Stimulated activated CD8-positive, alpha-beta memory T cell treated with anti-CD3 and anti-CD28 coated beads, Interleukin-2, amount 100 ng/mL, for 1 hour (primary cell): Measurements from ENCODE around the gene FARP1.

Experiments used
- DNase-seq, 2 donors: peaks; one replicate each; pipeline ENCODE4 v3.0.0-alpha.2; 2020; ENCODE audit warnings: low read depth in 2 of 2

The FARP1 gene

GRCh38 chr13:98142380-98143156 is at the start of gene FARP1:
TSS of gene FARP1 (plus strand) at chr13:98143094. CDS start at chr13:98213243, 70,149 bp downstream.
- DNase-seq, result no peak

- DNase-seq, result no peak
Measured at GRCh38 chr13:98094678-98095266, 48.1 kb upstream of the FARP1 start.

DNA sequence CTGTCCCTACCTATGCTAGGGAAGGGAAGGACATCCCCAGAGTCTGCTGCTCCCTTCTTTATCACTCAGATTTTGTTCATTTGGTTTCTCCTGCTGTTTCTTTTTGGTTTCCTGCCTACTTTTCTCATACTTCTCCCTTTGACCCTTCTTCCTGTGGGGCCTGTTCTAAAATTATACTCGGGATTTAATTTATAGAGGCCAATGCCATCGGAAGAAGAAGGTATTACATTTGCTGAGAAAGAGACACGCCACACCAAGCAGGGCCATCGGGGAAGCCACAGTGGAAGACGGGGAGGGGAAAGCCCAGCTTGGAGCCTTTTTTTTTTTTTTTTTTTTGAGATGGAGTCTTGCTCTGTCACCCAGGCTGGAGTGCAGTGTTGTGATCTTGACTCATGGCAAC is 46.8 kb upstream of the FARP1 start:
- no peak for DNase-seq

GRCh38 chr13:98097749-98098148 is 45.1 kb upstream of the FARP1 start:
- DNase-seq, result no peak

- no peak for DNase-seq
Measured at GRCh38 chr13:98098516-98098915, 44.4 kb upstream of the FARP1 start.

DNA sequence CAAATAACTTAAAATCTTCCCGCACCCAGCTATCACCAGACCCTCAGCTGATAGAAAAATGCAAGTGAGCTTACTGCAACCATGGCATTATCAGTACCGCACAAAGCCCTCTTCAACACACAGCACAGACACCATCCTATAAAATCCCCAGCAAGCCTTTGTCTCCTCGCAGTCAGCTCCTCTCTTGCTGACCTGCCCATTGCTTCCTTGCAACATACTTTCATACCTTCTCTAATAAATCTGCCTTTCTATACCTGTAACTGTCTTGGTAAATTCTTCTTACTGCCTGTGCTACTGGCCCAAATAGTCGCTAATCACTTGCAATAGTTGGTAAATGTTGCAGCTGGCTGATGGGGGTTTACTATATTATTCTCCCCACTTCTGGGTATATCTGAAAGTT is 43.3 kb upstream of the FARP1 start:
- DNase-seq, result no peak

- DNase-seq, result no peak
Measured at GRCh38 chr13:98100481-98100880, 42.4 kb upstream of the FARP1 start.

- DNase-seq, result no peak
Measured at GRCh38 chr13:98103531-98103930, 39.4 kb upstream of the FARP1 start.

DNA sequence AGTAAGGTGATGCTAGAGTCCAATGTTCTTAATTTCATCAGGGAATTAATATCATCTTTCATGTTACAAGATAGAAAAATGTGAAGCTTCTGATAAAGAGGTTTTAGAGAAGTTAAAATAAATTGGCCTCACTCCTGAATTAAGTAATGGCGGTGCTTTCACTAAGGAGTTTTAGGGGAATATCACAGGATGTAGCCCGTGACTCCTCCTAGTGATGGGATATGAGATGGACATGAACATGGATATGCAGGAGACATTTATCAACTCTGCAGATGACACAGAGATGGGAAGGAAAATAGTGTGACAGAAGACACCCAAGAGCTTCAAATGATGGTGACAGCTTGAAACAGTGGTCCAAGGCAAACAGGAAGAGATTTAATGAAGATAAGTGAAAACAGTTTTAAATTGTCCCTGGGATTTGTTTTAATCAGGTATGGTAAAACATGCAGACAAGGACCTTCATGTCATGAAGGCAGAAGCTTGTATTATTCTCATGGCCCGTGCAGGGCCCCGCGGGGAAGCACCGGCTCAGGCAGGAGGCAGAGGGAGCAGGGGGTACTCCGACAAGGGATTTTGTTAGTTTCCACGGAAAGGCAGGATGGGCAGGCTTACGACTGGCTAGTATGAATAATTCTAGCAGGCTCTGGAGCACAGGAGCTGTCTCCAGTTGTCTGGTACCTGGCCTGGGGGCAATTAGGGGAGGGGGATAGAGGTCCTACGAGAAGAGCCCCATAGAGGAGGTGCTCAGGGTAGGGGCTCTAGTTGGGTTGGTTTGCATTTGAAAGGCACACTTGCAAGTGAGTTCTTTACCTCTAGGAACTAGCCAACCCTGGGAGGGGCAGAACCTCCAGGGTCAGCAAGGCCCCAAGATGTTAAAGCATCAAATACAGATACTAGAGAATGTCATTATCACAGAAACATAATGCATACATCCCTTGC is 38.7 kb upstream of the FARP1 start:
- no peak for DNase-seq

GRCh38 chr13:98105929-98106336 is 37.0 kb upstream of the FARP1 start:
- DNase-seq, result no peak

DNA sequence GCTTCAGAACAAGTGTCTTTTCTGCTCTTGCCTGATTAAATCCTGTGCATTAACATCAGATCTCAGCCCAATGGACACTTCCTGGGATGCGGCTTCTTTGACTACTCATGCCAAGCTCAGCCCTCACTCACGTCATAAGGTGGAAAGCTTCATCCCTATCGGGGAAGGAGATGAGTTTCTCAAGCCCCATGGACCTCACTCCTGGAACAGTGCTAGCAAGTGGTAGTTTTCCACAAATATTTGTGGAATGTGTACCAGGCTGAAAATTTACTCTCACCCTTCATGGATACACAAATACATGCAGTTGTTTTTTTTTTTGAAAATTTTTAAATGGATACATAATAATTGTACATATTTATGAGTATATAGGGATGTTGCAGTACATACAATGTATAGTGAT is 34.6 kb upstream of the FARP1 start:
- no peak for DNase-seq

DNA sequence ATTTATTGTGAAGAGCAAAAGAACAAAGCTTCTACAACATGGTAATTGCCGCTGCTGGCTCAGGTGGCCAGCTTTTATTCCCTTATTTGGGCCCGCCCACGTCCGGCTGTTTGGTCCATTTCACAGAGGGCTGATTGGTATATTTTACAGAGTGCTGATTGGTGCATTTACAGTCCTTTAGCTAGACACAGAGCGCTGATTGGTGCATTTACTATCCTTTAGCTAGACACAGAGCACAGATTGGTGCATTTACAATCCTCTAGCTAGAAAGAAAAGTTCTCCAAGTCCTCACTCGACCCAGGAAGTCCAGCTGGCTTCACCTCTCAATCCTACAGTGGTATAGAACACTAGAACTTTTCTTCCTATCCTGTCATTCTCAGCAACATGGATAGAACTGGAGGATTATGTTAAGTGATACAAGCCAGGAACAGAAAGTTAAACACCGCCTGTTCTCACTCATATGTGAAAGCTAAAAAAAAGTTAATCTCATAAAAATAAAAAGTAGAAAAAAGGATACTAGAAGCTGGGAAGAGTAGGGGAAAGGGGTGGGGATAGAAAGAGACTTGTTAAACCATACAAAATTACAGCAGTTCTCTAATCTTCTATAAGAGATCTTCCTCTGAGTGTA is 33.6 kb upstream of the FARP1 start:
- no peak for DNase-seq

GRCh38 chr13:98110749-98111148 is 32.1 kb upstream of the FARP1 start:
- no peak for DNase-seq

- no peak for DNase-seq
Measured at GRCh38 chr13:98111168-98112098, 31.5 kb upstream of the FARP1 start.

DNA sequence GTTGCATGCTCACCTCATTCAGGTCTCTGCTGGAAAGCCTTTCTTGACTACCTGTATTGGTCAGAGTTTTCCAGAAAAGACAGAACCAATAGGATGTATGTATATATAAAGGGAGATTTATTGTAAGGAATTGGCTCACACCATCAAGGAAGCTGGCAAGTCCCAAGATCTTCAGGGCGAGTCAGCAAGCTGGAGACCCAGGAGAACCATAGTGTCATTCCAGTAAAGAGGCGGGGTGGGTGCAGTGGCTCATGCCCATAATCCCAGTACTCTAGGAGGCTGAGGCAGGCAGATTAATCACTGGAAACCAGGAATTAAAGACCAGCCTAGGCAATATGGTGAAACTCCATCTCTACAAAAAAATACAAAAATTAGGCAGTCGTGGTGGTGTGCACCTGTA is 30.4 kb upstream of the FARP1 start:
- no peak for DNase-seq

DNA sequence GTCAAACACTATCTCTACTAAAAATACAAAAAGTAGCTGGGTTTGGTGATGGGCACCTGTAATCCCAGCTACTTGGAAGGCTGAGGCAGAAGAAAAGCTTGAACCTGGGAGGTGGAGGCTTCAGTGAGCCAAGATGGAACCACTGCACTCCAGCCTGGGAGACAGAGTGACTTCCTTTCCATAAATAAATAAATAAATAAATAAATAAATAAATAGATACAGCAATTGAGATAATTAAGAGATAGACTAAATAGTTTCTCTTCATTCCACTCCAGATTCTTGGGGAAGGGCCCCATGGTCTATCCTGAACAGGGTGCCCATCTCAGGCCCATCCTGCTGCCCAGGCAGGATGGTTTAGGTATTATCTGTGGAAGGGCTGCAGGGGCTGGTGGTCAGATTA is 24.0 kb upstream of the FARP1 start:
- DNase-seq, result no peak

DNA sequence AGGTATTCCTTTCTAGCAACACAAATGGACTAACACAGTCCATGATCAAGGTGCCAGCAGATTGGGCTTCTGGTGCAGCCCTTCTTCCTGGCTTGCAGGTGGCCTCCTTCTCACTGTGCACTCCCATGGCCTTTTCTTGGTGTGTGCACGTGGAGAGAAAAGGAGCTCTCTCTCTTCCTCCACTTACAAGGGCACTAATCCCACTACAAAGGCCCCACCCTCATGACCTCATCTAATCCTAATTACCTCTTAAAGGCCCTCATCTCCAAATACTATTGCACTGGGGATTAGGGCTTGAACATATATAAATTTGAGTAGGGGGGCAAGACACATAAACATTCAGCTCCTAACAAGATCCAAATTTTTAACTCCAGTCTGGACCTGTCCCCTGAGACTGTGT is 19.7 kb upstream of the FARP1 start:
- DNase-seq, result no peak

DNA sequence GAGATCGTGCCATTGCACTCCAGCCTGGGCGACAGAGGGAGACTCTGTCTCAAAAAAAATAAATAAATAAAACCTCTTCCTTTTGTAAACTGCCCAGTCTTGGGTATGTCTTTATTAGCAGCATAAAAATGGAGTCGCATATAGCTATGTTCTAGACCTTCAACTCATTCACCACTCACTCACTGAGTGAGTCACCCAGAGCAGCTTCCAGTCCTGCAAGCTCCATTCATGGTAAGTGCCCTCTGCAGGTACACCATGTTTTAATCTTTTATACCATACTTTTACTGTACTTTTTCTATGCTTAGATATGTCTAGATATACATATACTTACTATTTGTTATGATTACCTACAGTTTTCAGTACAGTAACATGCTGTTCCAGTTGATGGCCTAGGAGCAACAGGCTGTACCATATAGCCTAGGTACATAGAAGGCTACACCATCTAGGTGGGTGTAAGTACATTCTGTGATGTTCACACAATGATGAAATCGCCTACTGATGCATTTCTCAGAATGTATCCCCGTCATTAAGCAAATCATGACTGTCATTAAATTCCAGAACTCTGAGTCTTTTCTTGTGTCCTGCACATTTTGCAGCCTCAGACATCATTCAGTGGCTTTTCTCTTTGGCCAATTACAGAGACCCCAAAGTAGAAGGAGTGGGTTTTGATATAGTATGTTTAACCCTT is 13.7 kb upstream of the FARP1 start:
- no peak for DNase-seq

- no peak for DNase-seq
Measured at GRCh38 chr13:98133946-98134345, 8.9 kb upstream of the FARP1 start.

DNA sequence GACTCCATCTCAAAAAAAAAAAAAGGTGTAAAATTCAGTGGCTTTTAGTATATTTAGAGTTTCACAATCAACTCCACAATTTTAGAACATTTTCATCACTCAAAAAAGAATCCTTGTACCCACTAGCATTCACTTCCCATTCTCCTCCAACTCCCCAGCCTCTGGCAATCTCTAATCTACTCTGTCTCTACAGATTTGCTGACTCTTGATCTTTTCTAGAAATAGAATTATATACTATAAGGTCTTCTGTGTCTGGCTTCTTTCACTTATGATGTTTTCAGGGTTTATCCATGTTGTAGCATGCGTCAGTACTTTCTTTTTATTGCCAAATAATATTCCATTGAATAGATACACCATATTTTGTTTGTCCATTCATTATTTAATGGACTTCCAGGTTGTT is 8.0 kb upstream of the FARP1 start:
- DNase-seq, result no peak
